ENCODE data around the gene NRXN3.

The NRXN3 gene

GRCh38 chr14:78363008-78363407 lies 192.8 kb downstream of the NRXN3 start (continued):
- no peak for TF ChIP-seq ZNF514 (tag by site-specific recombination; IDR thresholded peaks at IDR 0.05)

GRCh38 chr14:78367355-78367754 lies 197.2 kb downstream of the NRXN3 start:
- Histone ChIP-seq H3K36me3 (ENCODE audit: control insufficient read depth in 2 of 2, insufficient read depth in 1 of 2, low read length in 2 of 2) (no peaks in the 10 kb centered on the region), H3K9me3 (ENCODE audit: control insufficient read depth, insufficient read depth, low read depth, low read length) (no peaks in the 10 kb centered on the region), H3K4me3 (ENCODE audit: low read depth, low read length) (no peak overlapping the region), H3K4me1 (ENCODE audit: control insufficient read depth, insufficient read depth, low read length) (no peaks in the 10 kb centered on the region), H3K27ac (ENCODE audit: extremely low read depth, low read depth, low read length) (no peak overlapping the region)
- CTCF ChIA-PET = interaction anchor here (0.6 kb wide), 2 partner anchors 257 to 870 kb away, joined by 3 read pairs; no protein-coding TSS in a partner anchor
- POLR2A ChIA-PET = no interaction called here
- TF ChIP-seq ZNF280C (tag by site-specific recombination; IDR thresholded peaks at IDR 0.05) (no peak), ZNF169 (tag by site-specific recombination; IDR thresholded peaks at IDR 0.05) (no peak), PATZ1 (tag by site-specific recombination; IDR thresholded peaks at IDR 0.05) (no peak), ZBTB49 (tag by site-specific recombination; IDR thresholded peaks at IDR 0.05; ENCODE audit: low read depth) (no peak), ZNF211 (tag by site-specific recombination; IDR thresholded peaks at IDR 0.05; ENCODE audit: low read depth) (no peak), ZSCAN23 (tag by site-specific recombination; IDR thresholded peaks at IDR 0.05) (no peak), ZBTB11 (tag by site-specific recombination; conservative IDR thresholded peaks at IDR 0.05; ENCODE audit: low read depth) (no peak), ZNF639 (tag by site-specific recombination; IDR thresholded peaks at IDR 0.05) (no peak), BCL11B (tag by site-specific recombination; IDR thresholded peaks at IDR 0.05; ENCODE audit: low read depth) (no peak), ZNF664 (tag by site-specific recombination; IDR thresholded peaks at IDR 0.05) (no peak), ZNF302 (tag by site-specific recombination; IDR thresholded peaks at IDR 0.05; ENCODE audit: low read depth) (no peak), ZNF155 (tag by site-specific recombination; IDR thresholded peaks at IDR 0.05) (no peak), ZNF645 (tag by site-specific recombination; IDR thresholded peaks at IDR 0.05) (no peak), ZNF24 (tag by site-specific recombination; IDR thresholded peaks at IDR 0.05) (no peak), ZNF274 (IDR thresholded peaks at IDR 0.05; ENCODE audit: low read length) (no peak), ZNF274 (tag by site-specific recombination; IDR thresholded peaks at IDR 0.05; ENCODE audit: borderline replicate concordance) (no peak)
